Measurements from ENCODE around the gene TXNDC17.

TXNDC17 gene

DNA sequence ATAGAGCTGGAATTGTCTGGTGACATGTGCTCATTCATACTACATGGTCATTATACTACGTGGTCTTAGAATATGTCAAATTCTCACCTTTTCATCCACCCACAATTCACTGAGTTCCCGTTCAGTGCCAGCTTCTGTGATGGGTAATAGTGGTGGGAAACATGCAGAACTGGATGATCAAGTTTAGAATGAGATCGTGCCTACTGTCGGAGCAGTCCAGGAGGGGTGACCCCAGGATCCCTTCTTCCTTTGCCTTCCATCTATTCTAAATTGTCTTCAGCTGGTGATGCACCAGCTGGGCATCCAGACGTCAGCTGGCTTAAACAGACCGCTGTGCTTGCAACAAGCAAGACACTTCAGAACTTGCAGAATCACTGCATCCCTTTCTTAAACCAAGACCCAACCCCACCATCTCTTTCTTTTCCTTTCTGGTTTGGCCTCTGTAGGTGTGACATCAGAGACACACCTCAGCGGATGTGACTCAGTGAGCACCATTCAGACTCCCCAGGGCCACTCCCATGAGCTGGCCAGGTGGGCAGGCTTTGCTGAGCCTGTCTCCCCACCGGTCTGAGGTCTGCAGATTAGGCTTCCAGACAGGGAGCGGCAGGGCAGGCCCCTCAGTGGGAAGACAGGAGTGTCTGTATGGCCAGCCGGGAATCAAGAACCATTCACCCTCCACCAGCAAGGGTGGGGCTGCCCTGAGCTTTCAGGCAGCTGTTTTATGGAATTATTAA is 28.8 kb downstream of the TXNDC17 start:
- Histone ChIP-seq H3K27ac (ENCODE audit: extremely low read depth, low read depth, low read length) (no peak overlapping the region), H3K9me3 (ENCODE audit: control insufficient read depth, insufficient read depth, low read depth, low read length) (no peaks in the 10 kb centered on the region), H3K4me3 (ENCODE audit: low read depth, low read length) (no peak overlapping the region), H3K4me1 (ENCODE audit: control insufficient read depth, insufficient read depth, low read length) (no peaks in the 10 kb centered on the region), H3K36me3 (ENCODE audit: control insufficient read depth in 2 of 2, insufficient read depth in 1 of 2, low read length in 2 of 2) (peaks cover 0 to 7% of the 10 kb centered on the region in 2 experiments; a peak in 2 of 3 replicates)
- ChIA-PET CTCF (interaction anchor here (0.6 to 1.8 kb wide), 9 partner anchors 8 to 1384 kb away, joined by 3 to 8 read pairs (median 4); no protein-coding TSS in a partner anchor), POLR2A (no interaction called here)
- TF ChIP-seq ZNF48 (tag by site-specific recombination; IDR thresholded peaks at IDR 0.05) = no peak
- TF ChIP-seq PRDM1 (tag by site-specific recombination; IDR thresholded peaks at IDR 0.05) = no peak
- no peak for TF ChIP-seq ZNF16 (tag by site-specific recombination; IDR thresholded peaks at IDR 0.05; ENCODE audit: low read depth)
- TF ChIP-seq, protein P1, sequence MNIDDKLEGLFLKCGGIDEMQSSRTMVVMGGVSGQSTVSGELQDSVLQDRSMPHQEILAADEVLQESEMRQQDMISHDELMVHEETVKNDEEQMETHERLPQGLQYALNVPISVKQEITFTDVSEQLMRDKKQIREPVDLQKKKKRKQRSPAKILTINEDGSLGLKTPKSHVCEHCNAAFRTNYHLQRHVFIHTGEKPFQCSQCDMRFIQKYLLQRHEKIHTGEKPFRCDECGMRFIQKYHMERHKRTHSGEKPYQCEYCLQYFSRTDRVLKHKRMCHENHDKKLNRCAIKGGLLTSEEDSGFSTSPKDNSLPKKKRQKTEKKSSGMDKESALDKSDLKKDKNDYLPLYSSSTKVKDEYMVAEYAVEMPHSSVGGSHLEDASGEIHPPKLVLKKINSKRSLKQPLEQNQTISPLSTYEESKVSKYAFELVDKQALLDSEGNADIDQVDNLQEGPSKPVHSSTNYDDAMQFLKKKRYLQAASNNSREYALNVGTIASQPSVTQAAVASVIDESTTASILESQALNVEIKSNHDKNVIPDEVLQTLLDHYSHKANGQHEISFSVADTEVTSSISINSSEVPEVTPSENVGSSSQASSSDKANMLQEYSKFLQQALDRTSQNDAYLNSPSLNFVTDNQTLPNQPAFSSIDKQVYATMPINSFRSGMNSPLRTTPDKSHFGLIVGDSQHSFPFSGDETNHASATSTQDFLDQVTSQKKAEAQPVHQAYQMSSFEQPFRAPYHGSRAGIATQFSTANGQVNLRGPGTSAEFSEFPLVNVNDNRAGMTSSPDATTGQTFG (tag by site-specific recombination; IDR thresholded peaks at IDR 0.05; ENCODE audit: borderline replicate concordance) = no peak
- TF ChIP-seq KLF1 (tag by site-specific recombination; IDR thresholded peaks at IDR 0.05) = no peak
- TF ChIP-seq ZFP69B (tag by site-specific recombination; IDR thresholded peaks at IDR 0.05) = no peak
- no peak for TF ChIP-seq ZBTB20 (tag by site-specific recombination; IDR thresholded peaks at IDR 0.05)
- TF ChIP-seq ZNF155 (tag by site-specific recombination; IDR thresholded peaks at IDR 0.05) = no peak
- TF ChIP-seq ZNF311 (tag by site-specific recombination; IDR thresholded peaks at IDR 0.05; ENCODE audit: borderline replicate concordance) = no peak
- TF ChIP-seq ZNF221 (tag by site-specific recombination; IDR thresholded peaks at IDR 0.05; ENCODE audit: borderline replicate concordance) = no peak
- TF ChIP-seq, protein P2, sequence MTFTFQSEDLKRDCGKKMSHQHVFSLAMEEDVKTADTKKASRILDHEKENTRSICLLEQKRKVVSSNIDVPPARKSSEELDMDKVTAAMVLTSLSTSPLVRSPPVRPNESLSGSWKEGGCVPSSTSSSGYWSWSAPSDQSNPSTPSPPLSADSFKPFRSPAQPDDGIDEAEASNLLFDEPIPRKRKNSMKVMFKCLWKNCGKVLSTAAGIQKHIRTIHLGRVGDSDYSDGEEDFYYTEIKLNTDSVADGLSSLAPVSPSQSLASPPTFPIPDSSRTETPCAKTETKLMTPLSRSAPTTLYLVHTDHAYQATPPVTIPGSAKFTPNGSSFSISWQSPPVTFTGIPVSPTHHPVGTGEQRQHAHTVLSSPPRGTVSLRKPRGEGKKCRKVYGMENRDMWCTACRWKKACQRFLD (tag by site-specific recombination; IDR thresholded peaks at IDR 0.05) = no peak
- TF ChIP-seq, protein P3, sequence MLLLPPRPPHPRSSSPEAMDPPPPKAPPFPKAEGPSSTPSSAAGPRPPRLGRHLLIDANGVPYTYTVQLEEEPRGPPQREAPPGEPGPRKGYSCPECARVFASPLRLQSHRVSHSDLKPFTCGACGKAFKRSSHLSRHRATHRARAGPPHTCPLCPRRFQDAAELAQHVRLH (tag by site-specific recombination; IDR thresholded peaks at IDR 0.05) = no peak

DNA sequence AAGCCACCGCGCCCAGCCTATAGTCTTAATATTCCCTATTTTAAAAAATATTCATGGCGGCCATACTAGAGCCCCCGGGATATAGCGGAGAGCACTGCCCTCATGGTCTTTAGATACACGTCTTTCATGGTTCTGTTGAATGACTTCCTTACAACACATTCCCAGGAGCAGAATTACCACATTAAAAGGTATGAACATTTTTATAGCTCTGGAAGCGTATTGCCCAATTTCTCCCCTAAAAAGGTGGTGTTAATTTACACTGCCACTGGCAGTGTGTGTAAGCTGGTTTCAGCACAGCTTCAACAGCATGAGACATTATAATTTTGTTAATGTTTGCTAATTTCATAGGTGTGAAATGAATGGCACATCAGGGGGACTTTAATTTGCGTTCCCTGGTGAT is 29.7 kb downstream of the TXNDC17 start:
- Histone ChIP-seq H3K27ac (ENCODE audit: extremely low read depth, low read depth, low read length) (no peak overlapping the region), H3K4me1 (ENCODE audit: control insufficient read depth, insufficient read depth, low read length) (no peaks in the 10 kb centered on the region), H3K9me3 (ENCODE audit: control insufficient read depth, insufficient read depth, low read depth, low read length) (no peaks in the 10 kb centered on the region), H3K4me3 (ENCODE audit: low read depth, low read length) (no peak overlapping the region), H3K36me3 (ENCODE audit: control insufficient read depth in 2 of 2, insufficient read depth in 1 of 2, low read length in 2 of 2) (peaks cover 0 to 7% of the 10 kb centered on the region in 2 experiments; a peak in 2 of 3 replicates)
- TF ChIP-seq, protein P4, sequence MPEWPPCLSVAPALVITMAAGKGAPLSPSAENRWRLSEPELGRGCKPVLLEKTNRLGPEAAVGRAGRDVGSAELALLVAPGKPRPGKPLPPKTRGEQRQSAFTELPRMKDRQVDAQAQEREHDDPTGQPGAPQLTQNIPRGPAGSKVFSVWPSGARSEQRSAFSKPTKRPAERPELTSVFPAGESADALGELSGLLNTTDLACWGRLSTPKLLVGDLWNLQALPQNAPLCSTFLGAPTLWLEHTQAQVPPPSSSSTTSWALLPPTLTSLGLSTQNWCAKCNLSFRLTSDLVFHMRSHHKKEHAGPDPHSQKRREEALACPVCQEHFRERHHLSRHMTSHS (tag by site-specific recombination; IDR thresholded peaks at IDR 0.05) = no peak
- TF ChIP-seq ZNF777 (tag by site-specific recombination; IDR thresholded peaks at IDR 0.05; ENCODE audit: borderline replicate concordance) = no peak
- TF ChIP-seq, protein P5, sequence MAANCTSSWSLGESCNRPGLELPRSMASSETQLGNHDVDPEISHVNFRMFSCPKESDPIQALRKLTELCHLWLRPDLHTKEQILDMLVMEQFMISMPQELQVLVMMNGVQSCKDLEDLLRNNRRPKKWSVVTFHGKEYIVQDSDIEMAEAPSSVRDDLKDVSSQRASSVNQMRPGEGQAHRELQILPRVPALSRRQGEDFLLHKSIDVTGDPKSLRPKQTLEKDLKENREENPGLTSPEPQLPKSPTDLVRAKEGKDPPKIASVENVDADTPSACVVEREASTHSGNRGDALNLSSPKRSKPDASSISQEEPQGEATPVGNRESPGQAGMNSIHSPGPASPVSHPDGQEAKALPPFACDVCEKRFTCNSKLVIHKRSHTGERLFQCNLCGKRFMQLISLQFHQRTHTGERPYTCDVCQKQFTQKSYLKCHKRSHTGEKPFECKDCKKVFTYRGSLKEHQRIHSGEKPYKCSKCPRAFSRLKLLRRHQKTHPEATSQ (tag by site-specific recombination; IDR thresholded peaks at IDR 0.05) = no peak
- TF ChIP-seq ZBTB48 (tag by site-specific recombination; IDR thresholded peaks at IDR 0.05) = no peak
- CTCF ChIA-PET = interaction anchor here (0.7 to 1.8 kb wide), 6 partner anchors 9 to 351 kb away, joined by 3 to 7 read pairs (median 4); no protein-coding TSS in a partner anchor
- POLR2A ChIA-PET = no interaction called here
